ENCODE measurements around the gene MRPS18A. TPM values are rescaled to one million over a fixed set of nuclear protein-coding genes. Genes with fewer than 3 reads are reported as not detected.

Gene MRPS18A
- total RNA-seq, 1 donor from 2014 or later: 49.1 TPM

- Mint-ChIP-seq H3K4me1 (ENCODE audit: unreplicated experiment) (peaks cover 41% of the 10 kb centered on the region), H3K36me3 (peaks cover 10% of the 10 kb centered on the region), H3K27me3 (no peaks in the 10 kb centered on the region), H3K27ac (peak overlapping the region; percentile 67), H3K4me3 (peak overlapping the region; percentile 57), H3K9me3 (no peaks in the 10 kb centered on the region)
- no peak for TF ChIP-seq CTCF (conservative IDR thresholded peaks at IDR 0.05)
- no peak for DNase-seq (ENCODE audit: extremely low spot score, unreplicated experiment)
Observed at GRCh38 chr6:43630980-43631619, 56.5 kb downstream of the MRPS18A start.

GRCh38 chr6:43629505-43630300 is 57.9 kb downstream of the MRPS18A start:
- Mint-ChIP-seq H3K36me3 (peaks cover 14% of the 10 kb centered on the region), H3K4me3 (peak overlapping the region; percentile 98), H3K27ac (peak overlapping the region; percentile 100), H3K9me3 (no peaks in the 10 kb centered on the region), H3K27me3 (no peaks in the 10 kb centered on the region), H3K4me1 (ENCODE audit: unreplicated experiment) (peaks cover 28% of the 10 kb centered on the region)
- DNase-seq (ENCODE audit: extremely low spot score, unreplicated experiment): peak; percentile 91
- TF ChIP-seq CTCF (conservative IDR thresholded peaks at IDR 0.05): no peak

- Mint-ChIP-seq H3K4me1 (ENCODE audit: unreplicated experiment) (peaks cover 27% of the 10 kb centered on the region), H3K27ac (peak within 1 kb of the TSS; percentile 100), H3K9me3 (no peaks in the 10 kb centered on the region)
Observed at GRCh38 chr6:43629104-43629504, 58.5 kb downstream of the MRPS18A start, which contains the start of gene GTPBP2. GTPBP2 (minus strand) TSS chr6:43629264; CDS start chr6:43629162, 102 bp downstream.

GRCh38 chr6:43628393-43629103 is 59.0 kb downstream of the MRPS18A start:
- H3K27me3 Mint-ChIP-seq: no peaks in the 10 kb centered on the region

More at GRCh38 chr6:43629104-43629504, 58.5 kb downstream of the MRPS18A start, which contains the start of gene GTPBP2:
- H3K36me3 Mint-ChIP-seq: peaks cover 14% of the 10 kb centered on the region
- H3K4me3 Mint-ChIP-seq: peak within 1 kb of the TSS; percentile 98
- no peak for TF ChIP-seq CTCF (conservative IDR thresholded peaks at IDR 0.05)
- H3K27me3 Mint-ChIP-seq: no peaks in the 10 kb centered on the region
- DNase-seq (ENCODE audit: extremely low spot score, unreplicated experiment): peak; percentile 99

More at GRCh38 chr6:43628393-43629103, 59.0 kb downstream of the MRPS18A start:
- H3K27ac Mint-ChIP-seq: peak overlapping the region; percentile 100
- H3K4me1 Mint-ChIP-seq (ENCODE audit: unreplicated experiment): peaks cover 22% of the 10 kb centered on the region
- DNase-seq (ENCODE audit: extremely low spot score, unreplicated experiment): no peak
- no peak for TF ChIP-seq CTCF (conservative IDR thresholded peaks at IDR 0.05)
- peak overlapping the region; percentile 98 for H3K4me3 Mint-ChIP-seq
- peaks cover 17% of the 10 kb centered on the region for H3K36me3 Mint-ChIP-seq
- no peaks in the 10 kb centered on the region for H3K9me3 Mint-ChIP-seq

Data from type B pancreatic cell (in vitro differentiated cells).